HFF-Myc (cell line): ENCODE results near the gene C4BPA.
A peak's percentile ranks its signal among the peaks of the same experiment; 100 is the strongest.

ENCODE experiments used
- DNase-seq: peaks from one replicate; pipeline ENCODE4 v3.0.0-alpha.2; 2011; ENCODE audit warnings: low read depth; ENCODE audit errors: extremely low read depth
- H3K4me3 ChIP-seq: replicated peaks from 2 replicates; pipeline ENCODE4 v1.5.1; 2011; ENCODE audit warnings: low read depth, mild to moderate bottlenecking, control low read depth, low read length
- CTCF ChIP-seq: IDR thresholded peaks from 2 replicates; pipeline ENCODE4 v1.5.1; 2012; ENCODE audit warnings: mild to moderate bottlenecking, low read depth, low read length, control low read depth; ENCODE audit errors: missing control alignments

Gene C4BPA

GRCh38 chr1:207129053-207129452, 25.0 kb downstream of the C4BPA start:
- TF ChIP-seq CTCF: no peak
- no peak for DNase-seq
- no peak overlapping the region for H3K4me3 ChIP-seq

GRCh38 chr1:207130252-207131036, 26.4 kb downstream of the C4BPA start:
- no peak for TF ChIP-seq CTCF
- H3K4me3 ChIP-seq: no peak overlapping the region
- peak; percentile 17 for DNase-seq

GRCh38 chr1:207131163-207131562, 27.1 kb downstream of the C4BPA start:
- no peak for DNase-seq
- no peak overlapping the region for H3K4me3 ChIP-seq
- TF ChIP-seq CTCF: no peak

GRCh38 chr1:207134581-207134980, 30.5 kb downstream of the C4BPA start:
- TF ChIP-seq CTCF: no peak
- no peak for DNase-seq
- H3K4me3 ChIP-seq: no peak overlapping the region

- no peak for TF ChIP-seq CTCF
- H3K4me3 ChIP-seq: no peak overlapping the region
Measured at GRCh38 chr1:207139616-207140015, 35.6 kb downstream of the C4BPA start.

GRCh38 chr1:207140536-207140935, 36.5 kb downstream of the C4BPA start:
- no peak for DNase-seq
- TF ChIP-seq CTCF: no peak
- no peak overlapping the region for H3K4me3 ChIP-seq

More at GRCh38 chr1:207139616-207140015, 35.6 kb downstream of the C4BPA start:
- no peak for DNase-seq
